Stimulated activated CD4-positive, alpha-beta T cell treated with anti-CD3 and anti-CD28 coated beads, Interleukin-1b, Interleukin-23, amount 100 ng/mL, for 4 hours (primary cell): ENCODE results near the gene MTHFD1L.
"Not testable (repeated sequence)": the region's sequence is repeated elsewhere in the genome, so short reads cannot be mapped to it uniquely, and the experiment has no call there.

Experiments used
- DNase-seq, 2 donors: peaks; one replicate each; pipeline ENCODE4 v3.0.0-alpha.2; 2020; ENCODE audit warnings: low read depth in 2 of 2

MTHFD1L gene

GRCh38 chr6:151121900-151122299 is 256.4 kb downstream of the MTHFD1L start:
- DNase-seq, result no peak

GRCh38 chr6:151123641-151124040 is 258.1 kb downstream of the MTHFD1L start:
- not testable (repeated sequence) for DNase-seq

GRCh38 chr6:151125242-151125641 is 259.7 kb downstream of the MTHFD1L start:
- not testable (repeated sequence) for DNase-seq

- not testable (repeated sequence) for DNase-seq
These were observed 260.3 kb downstream of the MTHFD1L start for GRCh38 chr6:151125651-151126416.

GRCh38 chr6:151126417-151126724 is 260.9 kb downstream of the MTHFD1L start:
- DNase-seq, result not testable (repeated sequence)

- DNase-seq, result not testable (repeated sequence)
These were observed 261.8 kb downstream of the MTHFD1L start for GRCh38 chr6:151127133-151127798.

GRCh38 chr6:151128763-151129370 is 263.4 kb downstream of the MTHFD1L start:
- DNase-seq, result no peak

GRCh38 chr6:151130329-151130728 is 264.8 kb downstream of the MTHFD1L start:
- DNase-seq, result no peak

GRCh38 chr6:151131324-151132007 is 266.0 kb downstream of the MTHFD1L start:
- DNase-seq, result no peak

- DNase-seq, result no peak
These were observed 270.7 kb downstream of the MTHFD1L start for GRCh38 chr6:151136141-151136755.

- DNase-seq, result no peak
These were observed 272.0 kb downstream of the MTHFD1L start for GRCh38 chr6:151137542-151137941.

GRCh38 chr6:151139524-151139923 is 274.0 kb downstream of the MTHFD1L start:
- DNase-seq, result no peak

GRCh38 chr6:151140767-151141166 is 275.3 kb downstream of the MTHFD1L start:
- DNase-seq, result no peak

GRCh38 chr6:151141685-151142084 is 276.2 kb downstream of the MTHFD1L start:
- no peak for DNase-seq

GRCh38 chr6:151142676-151143075 is 277.2 kb downstream of the MTHFD1L start:
- DNase-seq, result no peak

GRCh38 chr6:151143337-151143736 is 277.8 kb downstream of the MTHFD1L start:
- DNase-seq, result no peak

GRCh38 chr6:151143806-151144205 is 278.3 kb downstream of the MTHFD1L start:
- no peak for DNase-seq

- DNase-seq, result no peak
These were observed 281.8 kb downstream of the MTHFD1L start for GRCh38 chr6:151147118-151147832.

GRCh38 chr6:151148111-151148510 is 282.6 kb downstream of the MTHFD1L start:
- DNase-seq, result no peak

GRCh38 chr6:151149793-151150192 is 284.3 kb downstream of the MTHFD1L start:
- DNase-seq, result no peak
